AG08396 (cell line): ENCODE data around the gene TIGD3.
A peak's percentile ranks its signal among the peaks of the same experiment; 100 is the strongest.
"Not testable (repeated sequence)": the region's sequence is repeated elsewhere in the genome, so short reads cannot be mapped to it uniquely, and the experiment has no call there.

Experiments used
- DNase-seq: peaks from one replicate; pipeline ENCODE4 v3.0.0; 2012; ENCODE audit warnings: low spot score, mixed read lengths

The TIGD3 gene

GRCh38 chr11:65325435-65325834 lies 29.1 kb upstream of the TIGD3 start:
- no peak for DNase-seq

- no peak for DNase-seq
Measured at GRCh38 chr11:65327021-65327420, 27.5 kb upstream of the TIGD3 start.

GRCh38 chr11:65329478-65329877 lies 25.1 kb upstream of the TIGD3 start:
- no peak for DNase-seq

GRCh38 chr11:65329944-65330403 lies 24.6 kb upstream of the TIGD3 start:
- peak; percentile 72 for DNase-seq

- no peak for DNase-seq
Measured at GRCh38 chr11:65330544-65330943, 24.0 kb upstream of the TIGD3 start.

- not testable (repeated sequence) for DNase-seq
Measured at GRCh38 chr11:65332591-65332990, 22.0 kb upstream of the TIGD3 start.

- DNase-seq = no peak
Measured at GRCh38 chr11:65334696-65335295, 19.8 kb upstream of the TIGD3 start.

GRCh38 chr11:65338676-65339075 lies 15.9 kb upstream of the TIGD3 start:
- DNase-seq = no peak

- DNase-seq = no peak
Measured at GRCh38 chr11:65340226-65340625, 14.3 kb upstream of the TIGD3 start.

- no peak for DNase-seq
Measured at GRCh38 chr11:65341856-65342255, 12.7 kb upstream of the TIGD3 start.

GRCh38 chr11:65351511-65351910 lies 3.0 kb upstream of the TIGD3 start:
- no peak for DNase-seq

- no peak for DNase-seq
Measured at GRCh38 chr11:65352783-65353182, 1.8 kb upstream of the TIGD3 start.

- no peak for DNase-seq
Measured at GRCh38 chr11:65353376-65353775, 1.2 kb upstream of the TIGD3 start.

- no peak for DNase-seq
Measured at GRCh38 chr11:65353900-65354264, 669 bp upstream of the TIGD3 start.

GRCh38 chr11:65355013-65355775 lies 643 bp downstream of the TIGD3 start:
- DNase-seq = no peak

GRCh38 chr11:65355776-65356393 lies 1.3 kb downstream of the TIGD3 start:
- peak; percentile 79 for DNase-seq

GRCh38 chr11:65356394-65356972 lies 1.9 kb downstream of the TIGD3 start:
- no peak for DNase-seq

- no peak for DNase-seq
Measured at GRCh38 chr11:65357856-65358356, 3.4 kb downstream of the TIGD3 start.

- no peak for DNase-seq
Measured at GRCh38 chr11:65362320-65362931, 7.9 kb downstream of the TIGD3 start.

- DNase-seq = no peak
Measured at GRCh38 chr11:65362966-65363365, 8.4 kb downstream of the TIGD3 start.

- no peak for DNase-seq
Measured at GRCh38 chr11:65363770-65364169, 9.2 kb downstream of the TIGD3 start.

- peak; percentile 87 for DNase-seq
Measured at GRCh38 chr11:65366340-65366773, 11.8 kb downstream of the TIGD3 start.
